ENCODE measurements around the gene QRICH2.

Gene QRICH2

DNA sequence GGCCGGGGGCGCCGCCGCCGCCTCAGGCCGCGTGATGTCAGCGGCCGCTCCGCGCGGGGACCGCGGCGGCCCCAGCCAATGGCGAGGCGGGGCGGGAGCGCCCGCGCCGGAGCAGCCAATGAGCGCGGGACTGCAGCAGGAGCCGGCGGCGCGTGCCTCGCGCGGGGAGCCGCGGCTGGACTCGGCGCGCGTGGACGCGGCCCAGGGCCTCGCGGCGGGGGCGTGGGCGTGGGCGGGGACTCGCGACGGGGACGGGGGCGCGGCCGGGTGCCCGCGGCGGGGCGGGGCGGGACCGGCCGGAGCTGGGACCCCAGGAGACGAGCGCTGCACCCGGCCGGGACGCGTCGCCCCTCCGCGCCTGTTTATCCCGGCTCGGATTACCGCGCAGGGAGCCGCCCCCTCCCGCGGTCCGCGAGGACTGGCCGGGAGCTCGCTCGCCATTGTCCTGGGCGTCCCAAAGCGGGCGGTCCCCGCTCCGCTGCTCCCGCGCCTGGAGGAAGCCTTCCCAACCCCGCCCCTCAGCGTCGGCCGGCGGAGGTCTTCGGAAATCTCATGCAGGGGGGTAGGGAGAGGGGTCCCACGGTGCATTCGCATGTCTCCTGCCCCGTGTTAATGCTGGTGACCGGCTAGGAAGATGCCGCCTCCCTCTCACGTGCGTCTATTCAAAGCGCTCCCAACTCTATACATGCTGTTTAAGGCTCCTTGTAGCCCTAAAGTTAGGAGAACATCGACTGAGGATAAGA, 67.4 kb downstream of the QRICH2 start, which contains the start of gene RNF157:
Gene RNF157, minus strand, starts transcription at position 33 of the 743 bp plus-strand sequence. CDS start 253 bp downstream, outside the sequence.
- H3K4me3 ChIP-seq (replicated peaks; ENCODE audit: low read depth, low read length) = peak within 1 kb of the TSS; percentile 70
- H3K27me3 ChIP-seq (replicated peaks; ENCODE audit: control insufficient read depth, insufficient read depth, low read length) = no peaks in the 10 kb centered on the region
- peak; percentile 77 for DNase-seq (ENCODE audit: extremely low read depth, insufficient read length)
- TF ChIP-seq, protein P1, sequence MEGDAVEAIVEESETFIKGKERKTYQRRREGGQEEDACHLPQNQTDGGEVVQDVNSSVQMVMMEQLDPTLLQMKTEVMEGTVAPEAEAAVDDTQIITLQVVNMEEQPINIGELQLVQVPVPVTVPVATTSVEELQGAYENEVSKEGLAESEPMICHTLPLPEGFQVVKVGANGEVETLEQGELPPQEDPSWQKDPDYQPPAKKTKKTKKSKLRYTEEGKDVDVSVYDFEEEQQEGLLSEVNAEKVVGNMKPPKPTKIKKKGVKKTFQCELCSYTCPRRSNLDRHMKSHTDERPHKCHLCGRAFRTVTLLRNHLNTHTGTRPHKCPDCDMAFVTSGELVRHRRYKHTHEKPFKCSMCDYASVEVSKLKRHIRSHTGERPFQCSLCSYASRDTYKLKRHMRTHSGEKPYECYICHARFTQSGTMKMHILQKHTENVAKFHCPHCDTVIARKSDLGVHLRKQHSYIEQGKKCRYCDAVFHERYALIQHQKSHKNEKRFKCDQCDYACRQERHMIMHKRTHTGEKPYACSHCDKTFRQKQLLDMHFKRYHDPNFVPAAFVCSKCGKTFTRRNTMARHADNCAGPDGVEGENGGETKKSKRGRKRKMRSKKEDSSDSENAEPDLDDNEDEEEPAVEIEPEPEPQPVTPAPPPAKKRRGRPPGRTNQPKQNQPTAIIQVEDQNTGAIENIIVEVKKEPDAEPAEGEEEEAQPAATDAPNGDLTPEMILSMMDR (IDR thresholded peaks at IDR 0.05; ENCODE audit: insufficient read depth, low read length, poor library complexity, severe bottlenecking) = no peak
- no peaks in the 10 kb centered on the region for H3K36me3 ChIP-seq (ENCODE audit: control insufficient read depth, insufficient read depth, low read length)

DNA sequence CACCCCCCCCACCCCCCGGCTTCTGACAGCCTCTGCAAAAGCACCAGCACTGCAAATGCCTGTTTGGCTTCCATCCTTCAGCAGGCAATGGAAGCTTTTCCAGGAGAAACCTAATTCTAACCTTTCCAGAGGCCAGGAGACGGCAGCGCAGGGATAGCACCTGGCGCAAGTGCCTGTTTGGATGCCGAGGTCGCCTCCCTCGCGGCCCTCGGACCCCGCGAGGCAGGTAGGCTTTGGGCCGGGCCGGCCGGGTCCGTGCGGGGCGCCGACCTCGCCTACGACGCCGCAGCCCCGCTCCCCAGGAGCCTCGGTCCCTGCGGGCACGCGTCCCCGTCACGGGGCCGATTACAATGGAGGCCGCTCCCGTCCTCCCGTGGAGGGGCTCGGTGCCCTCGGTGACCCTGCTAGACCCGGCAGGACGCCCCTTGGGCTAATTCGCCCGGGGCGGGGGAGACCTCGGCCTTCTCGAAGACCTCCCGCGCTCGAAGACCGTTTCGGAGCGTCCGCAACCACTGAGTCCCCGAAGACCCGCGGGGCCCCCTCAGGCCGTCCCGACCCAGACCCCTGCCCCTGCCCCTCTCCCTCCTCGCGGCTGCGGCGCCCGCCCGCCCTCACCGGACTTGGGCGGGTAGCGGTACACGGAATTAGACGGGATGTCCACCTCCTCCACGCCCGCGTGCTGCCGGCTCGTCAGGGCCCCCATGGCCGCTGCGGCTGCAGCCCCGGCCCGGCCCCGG, 68.4 kb downstream of the QRICH2 start:
- Histone ChIP-seq H3K36me3 (ENCODE audit: control insufficient read depth, insufficient read depth, low read length) (no peaks in the 10 kb centered on the region), H3K27me3 (replicated peaks; ENCODE audit: control insufficient read depth, insufficient read depth, low read length) (no peaks in the 10 kb centered on the region)
- TF ChIP-seq, protein P1 (IDR thresholded peaks at IDR 0.05; ENCODE audit: insufficient read depth, low read length, poor library complexity, severe bottlenecking) = no peak

DNA sequence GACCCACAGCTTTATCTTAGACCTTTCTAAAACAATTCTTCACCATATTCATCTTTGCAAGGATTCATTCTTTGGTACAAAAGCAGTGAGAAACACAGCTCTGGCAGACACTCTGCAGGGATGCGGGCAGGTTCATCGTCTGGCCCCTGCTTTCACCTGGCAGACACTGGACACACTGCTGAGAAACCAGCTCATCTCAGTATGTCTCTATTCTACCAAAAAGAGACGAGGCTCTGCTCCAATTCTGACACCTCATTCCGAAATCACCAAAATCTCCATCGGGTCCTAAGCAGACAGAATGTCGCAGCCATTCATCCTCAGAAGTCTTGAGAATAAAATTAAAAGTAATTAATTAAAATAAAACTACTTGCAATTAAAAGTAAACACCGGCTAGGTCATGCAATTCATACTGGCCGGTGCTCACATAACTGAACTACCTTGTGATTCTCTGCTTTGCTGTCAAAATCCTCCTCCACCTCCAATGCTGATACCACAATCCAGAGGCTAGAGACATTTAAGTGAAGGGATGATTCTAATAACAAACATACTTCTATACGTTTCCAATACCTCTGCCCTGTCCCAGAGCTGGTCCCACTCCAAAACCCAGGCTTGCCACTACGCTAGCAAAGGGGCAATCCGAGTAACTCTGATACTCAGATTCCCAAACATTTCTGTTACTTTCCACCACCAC, 69.1 kb downstream of the QRICH2 start:
- Histone ChIP-seq H3K36me3 (ENCODE audit: control insufficient read depth, insufficient read depth, low read length) (no peaks in the 10 kb centered on the region), H3K4me3 (replicated peaks; ENCODE audit: low read depth, low read length) (peak overlapping the region; percentile 17), H3K27me3 (replicated peaks; ENCODE audit: control insufficient read depth, insufficient read depth, low read length) (no peaks in the 10 kb centered on the region)
- TF ChIP-seq, protein P1 (IDR thresholded peaks at IDR 0.05; ENCODE audit: insufficient read depth, low read length, poor library complexity, severe bottlenecking) = no peak
- no peak for DNase-seq (ENCODE audit: extremely low read depth, insufficient read length)

More for the DNA sequence above, 68.4 kb downstream of the QRICH2 start:
- no peak for DNase-seq (ENCODE audit: extremely low read depth, insufficient read length)
- H3K4me3 ChIP-seq (replicated peaks; ENCODE audit: low read depth, low read length) = peak overlapping the region; percentile 54

DNA sequence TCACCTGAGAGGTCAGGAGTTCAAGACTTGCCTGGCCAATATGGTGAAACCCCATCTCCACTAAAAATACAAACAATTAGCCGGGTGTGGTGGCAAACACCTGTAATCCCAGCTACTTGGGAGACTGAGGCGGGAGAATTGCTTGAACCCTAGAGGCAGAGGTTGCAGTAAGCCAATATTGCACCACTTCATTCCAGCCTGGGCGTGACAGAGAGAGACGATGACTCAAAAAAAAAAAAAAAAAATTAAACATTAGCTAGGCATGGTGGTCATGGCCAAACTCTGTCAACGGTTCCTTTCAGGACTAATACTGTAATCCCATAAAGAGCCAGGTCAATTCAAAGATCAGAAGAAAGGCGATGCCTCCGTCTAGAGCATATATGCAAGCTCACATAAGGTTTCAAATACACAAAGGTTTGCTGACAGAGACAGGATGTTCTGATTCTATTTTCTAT, 70.2 kb downstream of the QRICH2 start:
- TF ChIP-seq, protein P1 (IDR thresholded peaks at IDR 0.05; ENCODE audit: insufficient read depth, low read length, poor library complexity, severe bottlenecking) = no peak
- Histone ChIP-seq H3K36me3 (ENCODE audit: control insufficient read depth, insufficient read depth, low read length) (no peaks in the 10 kb centered on the region), H3K27me3 (replicated peaks; ENCODE audit: control insufficient read depth, insufficient read depth, low read length) (no peaks in the 10 kb centered on the region), H3K4me3 (replicated peaks; ENCODE audit: low read depth, low read length) (no peak overlapping the region)
- no peak for DNase-seq (ENCODE audit: extremely low read depth, insufficient read length)

DNA sequence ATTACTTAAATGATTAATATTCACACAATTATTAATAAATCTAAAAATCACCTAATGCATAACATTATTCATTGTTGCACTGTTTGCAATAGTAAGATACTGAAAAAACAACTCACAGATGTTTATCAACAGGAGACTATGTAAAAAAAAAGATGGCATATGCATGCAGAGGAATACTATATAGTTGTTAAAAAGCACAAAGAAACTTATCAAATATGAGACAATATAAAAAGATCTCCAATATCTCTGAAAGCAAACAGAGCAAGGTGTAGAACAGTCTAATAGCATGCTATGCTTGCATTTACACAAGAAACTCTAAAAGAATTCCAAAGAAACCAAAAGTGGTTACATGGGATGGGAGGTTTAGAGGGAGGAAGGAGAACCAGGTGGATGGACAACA, 71.5 kb downstream of the QRICH2 start:
- DNase-seq (ENCODE audit: extremely low read depth, insufficient read length) = no peak
- TF ChIP-seq, protein P1 (IDR thresholded peaks at IDR 0.05; ENCODE audit: insufficient read depth, low read length, poor library complexity, severe bottlenecking) = no peak
- H3K36me3 ChIP-seq (ENCODE audit: control insufficient read depth, insufficient read depth, low read length) = no peaks in the 10 kb centered on the region
- no peaks in the 10 kb centered on the region for H3K27me3 ChIP-seq (replicated peaks; ENCODE audit: control insufficient read depth, insufficient read depth, low read length)
- no peak overlapping the region for H3K4me3 ChIP-seq (replicated peaks; ENCODE audit: low read depth, low read length)

Data from GM06990 (cell line).